NCI-H748 (cell line): ENCODE measurements around the gene CSF3R.
"Not testable (repeated sequence)": the region's sequence is repeated elsewhere in the genome, so short reads cannot be mapped to it uniquely, and the experiment has no call there.

Experiments
- DNase-seq: peaks from one replicate; lab custom pipeline; 2025; ENCODE audit not compliant: unreplicated experiment; lab: John Stamatoyannopoulos, UW

Gene CSF3R

DNA sequence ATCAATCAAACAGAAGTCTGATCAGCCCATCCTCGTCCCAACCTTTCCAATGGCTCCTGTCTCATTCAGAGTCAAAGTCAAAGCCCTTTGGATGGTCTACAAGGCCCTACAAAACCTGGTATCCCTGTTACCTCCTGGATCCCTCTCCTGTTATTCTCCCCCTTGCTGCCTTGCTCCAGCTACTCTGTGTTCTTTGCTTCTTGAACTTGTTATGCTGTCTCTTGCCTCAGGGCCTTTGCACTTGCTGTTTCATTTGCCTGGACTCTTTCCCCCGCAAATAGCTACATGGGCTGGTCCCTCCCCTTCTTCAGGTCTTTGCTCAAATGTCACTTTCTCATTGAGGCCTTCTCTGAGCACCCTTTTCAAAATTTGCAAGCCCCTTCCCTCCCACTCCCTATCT, 1.4 kb upstream of the CSF3R start:
- no peak for DNase-seq

DNA sequence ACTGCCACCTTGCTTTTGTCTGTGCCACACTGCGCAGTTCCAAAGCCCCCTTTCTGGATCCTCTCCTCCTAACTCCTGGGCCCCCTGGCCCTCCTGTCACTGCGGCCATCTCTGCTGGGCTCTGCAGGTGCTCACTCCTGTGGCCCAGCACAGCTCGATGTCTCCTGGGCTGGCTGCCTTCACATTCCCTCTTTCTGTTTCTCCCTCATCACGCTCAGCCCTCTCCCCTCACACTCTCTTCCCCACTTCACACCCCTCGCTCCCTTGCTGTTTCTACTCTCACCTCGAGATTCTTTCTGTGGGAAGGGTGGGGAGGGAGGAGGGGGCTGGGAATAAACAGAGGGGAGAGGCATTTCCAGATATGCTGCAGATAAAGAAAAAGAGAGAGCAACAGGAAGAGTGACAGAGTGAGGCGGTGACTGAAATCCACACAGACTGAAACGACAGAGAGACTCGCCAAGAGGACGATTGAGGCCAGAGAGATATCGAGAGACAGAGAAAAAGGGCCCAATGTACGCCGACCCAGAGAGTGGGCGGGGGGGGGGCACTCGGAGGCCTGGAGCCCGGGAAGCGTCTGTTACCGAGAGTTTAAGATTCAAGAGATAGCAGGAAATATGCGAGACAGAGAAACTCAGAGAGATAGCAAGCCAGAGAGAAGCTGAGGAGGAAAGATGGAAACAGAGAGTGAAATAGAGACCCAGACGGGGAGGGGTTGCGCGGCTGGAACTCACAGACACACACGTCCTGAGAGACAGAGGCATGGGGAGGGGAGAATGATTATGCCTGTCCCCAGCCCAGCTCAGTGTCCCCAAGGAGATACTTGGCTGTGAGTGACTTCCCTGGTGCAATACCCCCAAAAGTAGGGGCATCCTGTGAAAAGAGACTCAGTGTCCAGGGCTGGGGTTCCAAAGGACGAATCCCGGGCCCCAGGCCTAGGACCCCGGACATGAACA, 666 bp downstream of the CSF3R start:
- no peak for DNase-seq

- no peak for DNase-seq
These were observed 1.6 kb downstream of the CSF3R start for GRCh38 chr1:36481091-36481490.

GRCh38 chr1:36480161-36480560, 2.6 kb downstream of the CSF3R start:
- DNase-seq, result no peak

GRCh38 chr1:36479505-36480051, 3.1 kb downstream of the CSF3R start:
- no peak for DNase-seq

DNA sequence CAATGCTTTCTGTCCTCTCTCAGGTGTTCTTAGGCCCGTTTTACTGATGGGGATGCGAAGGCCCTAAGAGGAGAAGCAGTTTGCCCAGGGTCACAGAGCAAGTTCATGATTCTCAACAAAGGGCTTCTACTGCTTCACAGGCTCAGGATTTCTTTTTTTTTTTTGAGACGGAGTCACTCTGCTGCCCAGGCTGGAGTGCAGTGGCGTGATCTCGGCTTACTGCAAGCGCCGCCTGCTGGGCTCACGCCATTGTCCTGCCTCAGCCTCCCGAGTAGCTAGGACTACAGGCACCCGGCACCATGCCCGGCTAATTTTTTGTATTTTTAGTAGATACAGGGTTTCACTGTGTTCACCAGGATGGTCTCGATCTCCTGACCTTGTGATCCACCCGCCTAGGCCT, 5.1 kb downstream of the CSF3R start:
- DNase-seq, result not testable (repeated sequence)

DNA sequence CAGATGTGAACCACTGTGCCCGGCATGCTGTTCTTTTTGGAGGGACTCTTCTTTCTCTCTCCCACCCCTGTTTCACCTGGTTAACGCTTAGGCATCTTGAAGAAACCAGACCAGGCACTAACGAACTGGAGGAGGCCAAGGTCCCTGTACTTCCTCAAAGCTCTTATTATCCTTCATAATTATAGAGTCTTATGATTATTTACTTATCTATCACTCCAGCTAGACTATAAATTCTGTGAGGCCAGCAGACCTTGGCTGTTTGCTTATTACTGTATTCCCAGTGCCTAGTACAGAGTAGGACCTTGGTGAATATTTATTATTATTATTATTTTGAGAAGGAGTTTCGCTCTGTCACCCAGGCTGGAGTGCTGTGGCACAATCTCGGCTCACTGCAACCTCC, 5.8 kb downstream of the CSF3R start:
- no peak for DNase-seq

DNA sequence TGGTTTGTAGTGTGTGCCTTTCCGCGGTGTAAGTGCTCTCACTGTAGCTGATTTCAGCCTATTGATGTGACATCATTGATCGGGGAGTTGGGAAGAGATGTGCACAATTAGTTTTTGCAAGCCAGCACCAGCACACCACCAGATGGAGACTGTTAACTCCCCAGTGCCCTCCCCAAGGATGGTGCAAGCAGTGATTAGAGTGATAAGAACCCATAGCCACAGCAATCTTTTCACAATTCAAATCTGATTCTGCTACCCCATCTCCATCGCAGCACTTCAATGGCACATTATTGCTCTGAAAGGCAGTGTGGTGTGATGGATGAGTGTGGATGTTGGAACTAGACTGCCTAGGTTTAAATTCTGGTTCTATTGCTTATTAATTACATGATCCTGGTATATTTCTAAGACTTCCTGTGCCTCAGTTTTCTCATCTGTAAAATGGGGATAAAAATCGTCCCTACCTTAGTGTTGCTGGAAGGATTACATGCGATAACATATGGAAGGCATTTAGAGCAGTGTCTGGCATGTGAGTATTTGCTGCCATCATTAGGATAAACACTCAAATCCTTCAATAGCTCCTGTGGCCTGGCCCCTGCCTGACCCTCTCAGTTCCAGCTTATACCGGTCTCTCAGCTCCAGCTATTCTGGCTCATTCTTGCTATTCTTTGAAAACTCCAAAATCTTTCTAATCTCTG, 6.7 kb downstream of the CSF3R start:
- DNase-seq, result no peak

DNA sequence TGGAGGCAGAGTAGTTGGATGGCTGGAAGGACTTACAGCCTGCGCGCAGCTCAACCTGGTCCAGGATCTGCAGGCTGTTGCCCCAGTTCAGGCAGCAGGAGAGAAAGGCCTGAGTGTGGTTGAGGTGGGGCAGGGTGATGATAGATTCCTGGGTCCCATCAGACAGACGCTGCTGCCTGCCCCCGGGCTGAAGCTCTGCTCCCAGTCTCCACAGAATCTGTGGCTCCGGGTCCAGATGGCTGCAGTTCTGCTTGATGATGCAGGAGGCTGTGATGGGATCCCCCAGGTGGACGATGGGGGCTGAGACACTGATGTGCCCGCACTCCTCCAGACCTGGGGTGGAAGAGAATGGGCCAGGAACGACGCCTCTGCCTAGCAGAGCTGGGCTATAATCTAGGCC, 7.4 kb downstream of the CSF3R start:
- no peak for DNase-seq

- DNase-seq, result no peak
These were observed 10.1 kb downstream of the CSF3R start for GRCh38 chr1:36472656-36473055.

DNA sequence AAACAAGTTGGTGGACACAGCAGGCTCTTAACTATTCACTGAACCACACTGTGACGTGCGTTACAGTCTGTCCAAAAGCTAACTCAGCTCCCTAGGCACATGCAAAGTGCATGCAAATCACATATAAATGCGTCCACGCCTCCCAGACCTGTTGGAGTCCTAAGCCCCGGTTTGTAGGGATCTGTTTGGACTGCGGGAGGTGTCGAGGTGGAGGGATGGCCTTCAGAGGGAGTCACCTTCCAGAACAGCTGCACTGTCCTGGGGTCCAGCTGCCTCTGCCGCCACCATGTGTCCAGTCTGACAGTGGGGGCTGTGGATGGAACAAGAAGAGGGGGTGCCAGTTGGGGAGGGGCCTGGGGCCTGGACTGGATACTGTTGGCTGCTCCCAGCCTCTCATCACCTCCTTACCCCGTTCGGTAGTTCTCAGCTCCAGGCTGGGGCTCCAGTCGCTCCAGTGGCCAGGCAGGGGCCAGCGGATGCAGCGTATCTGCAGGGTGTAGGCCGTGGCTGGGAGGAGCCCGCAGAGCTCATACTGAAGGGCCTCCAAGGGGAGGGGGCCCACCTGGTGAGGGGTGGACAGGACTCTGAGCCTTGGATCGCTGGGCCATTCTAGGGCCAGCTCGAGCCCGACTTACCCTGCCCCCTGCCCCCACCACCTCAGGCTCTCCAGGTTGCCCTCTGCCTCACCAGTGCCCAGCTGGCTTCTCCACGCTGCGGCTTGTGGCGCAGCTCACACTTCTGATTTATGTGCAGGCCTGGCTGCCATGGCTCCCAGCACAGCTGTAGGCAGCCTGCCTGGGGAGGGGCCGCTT, 10.7 kb downstream of the CSF3R start:
- no peak for DNase-seq

DNA sequence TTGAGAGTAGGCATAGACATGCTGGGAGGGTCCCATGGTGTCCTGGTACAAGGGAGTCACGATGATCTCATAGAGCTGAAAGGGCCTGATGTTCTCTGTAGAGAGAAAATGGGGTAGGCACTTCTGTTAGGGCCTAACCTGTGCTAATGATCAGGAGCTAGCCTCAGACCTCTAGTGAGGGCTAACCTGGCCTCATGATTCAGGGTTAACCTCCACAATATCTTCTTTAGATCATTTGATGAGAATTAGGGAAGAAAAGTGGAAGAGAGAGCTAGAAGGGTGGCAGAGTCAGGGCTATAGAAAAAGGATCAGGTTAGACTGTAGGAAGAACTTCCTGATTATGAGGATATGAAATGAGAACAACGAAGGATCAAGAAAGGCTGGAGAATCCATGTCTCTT, 13.6 kb downstream of the CSF3R start:
- no peak for DNase-seq

DNA sequence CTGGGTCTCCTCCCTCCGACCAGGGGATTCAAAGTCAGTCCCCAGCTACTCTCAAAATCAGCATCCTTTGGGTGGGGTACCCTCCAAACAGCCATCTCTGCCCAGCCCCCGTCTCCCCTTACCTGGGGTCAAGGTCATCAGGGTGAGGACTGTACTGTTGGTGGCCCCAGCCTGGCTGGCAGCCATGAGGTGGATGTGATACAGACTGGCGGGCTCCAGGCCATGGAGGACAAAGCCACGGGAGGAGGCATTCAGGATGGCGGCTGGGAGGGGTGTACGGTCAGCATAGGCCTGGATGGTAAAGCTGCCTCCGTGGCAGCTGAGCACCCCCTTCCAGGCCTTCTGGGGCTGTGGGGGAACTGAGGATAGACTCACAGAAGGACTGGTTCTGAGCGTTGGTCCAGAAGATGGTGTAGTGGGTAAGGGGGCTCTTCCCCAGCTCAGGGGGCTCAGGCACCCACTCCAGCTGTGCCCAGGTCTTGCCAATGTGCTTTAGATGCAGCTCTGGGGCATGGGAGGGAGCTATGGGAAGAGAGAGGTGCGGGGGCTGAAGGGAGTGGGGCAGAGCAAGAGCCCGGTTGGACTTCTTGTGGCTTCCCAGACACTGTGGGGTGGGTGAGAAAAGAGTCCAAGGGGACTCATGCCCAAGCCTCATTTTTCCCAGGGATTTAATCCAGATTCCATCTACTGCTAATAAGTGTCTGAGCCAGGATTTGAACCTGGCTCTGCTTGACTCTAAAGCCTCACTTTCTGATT, 14.8 kb downstream of the CSF3R start:
- no peak for DNase-seq

DNA sequence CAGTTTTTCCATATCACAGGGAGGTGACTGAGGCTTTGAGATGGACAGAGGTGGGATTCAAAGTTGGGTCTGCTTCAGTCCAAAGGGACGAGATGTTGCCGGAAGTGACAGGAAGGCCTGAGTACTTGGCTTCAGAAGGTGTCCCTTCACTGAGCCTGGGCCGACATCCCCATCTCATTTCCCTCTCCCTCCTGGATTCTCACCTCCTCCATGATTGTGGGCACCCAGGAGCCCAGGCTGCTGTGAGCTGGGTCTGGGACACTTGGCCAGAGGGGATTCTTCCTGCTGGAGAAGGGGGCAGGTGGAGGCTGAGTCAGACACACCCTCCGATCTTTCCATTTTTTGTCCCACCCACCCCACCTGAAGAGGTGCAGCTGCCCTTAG, 15.7 kb downstream of the CSF3R start:
- no peak for DNase-seq

- no peak for DNase-seq
These were observed 16.2 kb downstream of the CSF3R start for GRCh38 chr1:36466370-36467026.

DNA sequence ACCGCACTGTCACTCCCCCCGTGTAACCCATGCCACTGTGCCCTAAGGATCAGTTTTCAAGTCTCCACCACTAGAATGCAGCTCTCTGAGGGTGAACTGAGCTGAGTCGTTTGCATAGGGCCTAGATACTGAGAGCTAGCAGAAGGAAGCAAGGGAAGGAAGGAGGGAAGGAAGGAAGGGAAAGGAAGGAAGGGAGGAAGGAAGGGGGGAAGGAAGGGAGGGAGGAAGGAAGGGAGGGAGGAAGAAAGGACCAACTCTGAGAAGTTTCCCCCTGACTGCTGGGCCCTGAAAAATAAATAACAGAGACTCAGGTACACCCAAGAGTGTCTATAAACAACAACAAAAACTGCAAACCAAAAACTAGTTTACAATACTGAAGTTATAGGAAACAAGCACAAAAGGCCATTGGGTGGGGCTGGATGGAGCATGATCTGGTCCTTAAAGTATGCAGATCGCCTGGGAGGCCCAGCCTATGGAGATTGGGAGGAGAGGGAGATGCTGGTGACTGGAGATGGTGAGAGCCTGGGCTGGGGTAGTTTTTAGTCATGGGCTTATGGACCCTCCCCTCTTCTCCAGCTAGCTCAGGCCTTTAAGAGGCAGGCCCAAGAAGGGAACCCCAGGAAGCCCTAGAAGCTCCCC, 16.9 kb downstream of the CSF3R start:
- DNase-seq, result no peak

DNA sequence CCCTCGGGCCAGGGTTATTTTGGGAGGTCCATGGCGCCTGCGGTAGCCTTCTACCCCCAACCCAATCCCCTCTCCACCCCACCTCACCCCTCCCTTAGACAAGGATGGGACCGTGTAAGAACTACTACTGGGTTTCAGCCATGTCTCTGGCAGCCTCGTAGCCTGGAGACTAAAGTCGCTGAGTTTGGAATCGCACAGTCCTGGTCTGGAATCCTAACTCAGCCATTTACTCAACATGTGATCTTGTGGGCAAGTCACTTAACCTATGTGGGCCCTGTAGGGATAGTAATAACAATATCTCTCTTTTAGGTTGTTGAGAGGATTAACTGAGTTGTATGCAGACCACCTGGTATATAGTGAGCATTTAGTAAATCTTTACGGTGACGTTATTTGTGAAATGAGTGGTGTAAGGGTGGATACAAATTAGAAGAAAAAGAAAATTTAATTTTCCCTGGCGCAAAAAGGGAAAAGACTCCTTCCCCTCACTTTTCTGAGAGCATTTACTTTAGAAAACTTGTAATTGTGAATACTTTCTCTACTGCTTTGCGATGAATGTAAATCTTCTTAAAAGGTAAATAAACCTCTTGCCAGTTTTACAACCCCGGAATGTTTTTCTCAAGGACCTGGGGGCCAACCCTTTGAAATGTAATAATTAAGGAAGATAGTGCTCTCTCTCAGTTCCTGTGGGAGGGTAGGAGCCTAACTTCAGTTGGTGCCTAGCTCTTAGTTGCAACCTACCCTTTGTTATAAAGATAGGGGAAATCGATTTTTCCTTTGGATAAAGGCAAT, 17.9 kb downstream of the CSF3R start:
- peak; percentile 63 for DNase-seq

DNA sequence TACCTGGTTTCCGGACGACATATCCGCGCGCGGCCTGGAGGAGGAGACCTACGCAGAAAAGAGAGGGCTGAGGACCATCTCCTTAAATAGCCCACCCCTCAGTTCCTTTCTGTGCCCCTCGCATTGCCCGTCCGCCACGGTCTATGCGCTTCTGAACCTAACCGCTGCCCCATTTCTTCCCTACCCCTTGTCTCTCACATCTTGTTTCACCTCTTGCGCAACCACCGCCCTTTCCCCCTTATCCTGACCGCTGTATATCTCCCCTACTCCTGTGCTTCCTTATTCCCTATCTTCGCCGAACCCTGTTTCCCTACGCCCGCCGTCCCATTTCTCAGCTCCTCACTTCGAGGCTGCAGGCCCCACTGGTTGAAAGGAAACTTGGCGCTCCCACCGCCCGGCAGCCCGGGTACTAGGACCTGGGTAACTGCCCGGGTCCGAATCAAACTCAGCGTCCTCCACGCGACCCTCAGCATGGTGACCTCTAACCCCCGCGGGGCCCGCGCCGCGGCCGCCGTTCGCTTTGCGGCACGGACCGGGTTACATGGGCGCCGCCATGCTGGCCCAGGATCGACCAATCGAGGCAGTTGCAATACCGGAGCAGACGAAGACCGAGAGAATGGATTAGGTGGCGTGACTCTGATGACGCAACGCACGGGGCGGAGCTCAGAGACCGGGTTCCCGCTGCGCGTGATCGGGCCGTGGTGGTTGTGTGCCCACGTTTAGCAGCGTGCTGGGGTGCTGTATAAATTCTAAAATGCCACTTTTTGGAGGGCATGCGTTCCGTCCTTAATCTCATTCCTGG, 18.7 kb downstream of the CSF3R start, which contains the start of gene MRPS15:
Gene MRPS15, minus strand, starts transcription at position 582 of the 802 bp plus-strand sequence. Its CDS starts 109 bp downstream, at position 473.
- peak; percentile 90 for DNase-seq
